HG02943 (cell line): Measurements from ENCODE around the gene ITSN2.

ENCODE experiments used
- ATAC-seq: cut with Tn5 transposase; IDR thresholded peaks from one replicate; pipeline ENCODE4 v1.9.1; 2021; ENCODE audit warnings: mild to moderate bottlenecking, low read depth, moderate library complexity; ENCODE audit not compliant: unreplicated experiment

The ITSN2 gene

GRCh38 chr2:24274809-24275208 lies 85.5 kb downstream of the ITSN2 start:
- ATAC-seq = no peak

- ATAC-seq = no peak
Measured at GRCh38 chr2:24273598-24273997, 86.7 kb downstream of the ITSN2 start.

DNA sequence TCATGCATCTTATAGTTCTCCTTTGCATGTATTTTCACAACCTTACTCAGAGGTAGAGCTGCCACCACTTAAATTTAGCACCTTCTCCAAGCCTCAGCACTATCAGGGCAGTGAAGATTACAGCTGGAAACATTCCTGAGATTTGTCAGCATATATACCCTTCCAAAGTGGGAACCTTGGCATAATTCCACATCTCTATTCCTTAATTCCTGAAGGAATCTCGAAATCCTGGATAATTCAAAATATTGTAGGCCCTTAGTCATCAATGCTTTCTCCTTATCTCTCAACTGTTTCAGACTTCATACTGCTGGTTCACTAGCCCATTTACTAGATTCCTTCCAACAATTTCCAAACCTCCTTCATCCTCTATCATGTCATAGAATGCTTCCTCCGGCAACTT lies 87.4 kb downstream of the ITSN2 start:
- no peak for ATAC-seq

GRCh38 chr2:24272161-24272802 lies 88.1 kb downstream of the ITSN2 start:
- no peak for ATAC-seq

DNA sequence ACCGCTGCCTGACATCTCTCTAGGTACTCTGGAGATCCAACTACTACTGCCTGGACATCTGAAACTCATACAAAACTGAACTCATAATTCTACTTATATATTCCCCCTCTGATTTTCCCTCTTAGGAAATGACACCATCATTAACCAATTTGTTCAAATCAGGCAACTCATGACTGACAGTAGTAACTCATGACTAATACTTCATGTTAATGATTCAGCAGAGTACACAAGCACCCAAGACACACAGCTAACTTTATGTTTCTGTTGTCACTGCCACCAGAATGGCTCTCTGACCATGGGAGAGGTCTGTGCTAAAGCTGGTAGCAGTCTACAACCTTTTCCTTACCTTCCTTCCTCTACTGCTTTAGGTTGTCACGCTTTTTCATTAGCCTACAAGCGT lies 91.1 kb downstream of the ITSN2 start:
- ATAC-seq = no peak

GRCh38 chr2:24265212-24265611 lies 95.1 kb downstream of the ITSN2 start:
- no peak for ATAC-seq

DNA sequence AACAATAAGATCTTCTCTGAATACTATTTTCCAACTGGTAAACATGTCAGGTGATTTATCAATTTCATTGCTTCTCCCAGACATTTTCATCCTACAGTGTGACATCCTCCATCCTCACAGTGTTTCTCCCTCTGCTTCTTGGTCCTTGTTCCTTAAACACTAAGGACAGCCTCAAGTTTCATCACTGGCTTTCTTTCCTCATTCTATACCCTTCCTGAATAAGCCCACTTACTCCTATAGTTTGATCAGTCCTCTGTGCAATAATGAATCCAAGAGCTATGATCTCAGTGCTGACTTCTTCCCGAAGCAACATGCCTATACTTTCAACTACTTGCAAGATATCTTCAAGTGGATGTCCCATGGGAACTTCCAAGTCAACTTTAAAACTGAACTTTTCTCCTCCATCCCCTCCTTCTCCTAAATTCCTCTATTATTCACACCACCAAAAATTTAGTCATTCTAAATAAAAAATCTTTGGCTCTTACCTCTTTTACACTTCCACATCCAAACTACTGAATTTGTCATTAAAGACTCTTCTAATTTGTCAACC lies 97.8 kb downstream of the ITSN2 start:
- no peak for ATAC-seq

DNA sequence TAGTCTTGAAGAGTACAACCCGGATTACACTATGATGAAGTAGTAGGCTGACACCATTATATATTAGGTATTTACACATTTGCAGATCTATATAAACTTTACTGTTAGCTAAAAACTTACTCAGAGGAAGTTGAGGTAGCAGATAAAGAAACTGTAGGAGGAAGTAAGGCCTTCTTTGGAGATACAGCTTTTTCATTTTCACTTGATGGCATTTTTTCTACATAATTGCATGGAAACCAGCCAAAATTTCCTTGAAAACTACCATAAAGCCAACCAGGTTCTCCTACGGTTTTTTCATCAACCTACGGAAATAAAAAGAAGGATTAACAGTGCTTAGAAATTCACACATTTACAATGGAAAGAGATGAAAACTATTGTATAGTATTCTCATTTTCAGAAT lies 98.9 kb downstream of the ITSN2 start:
- ATAC-seq = no peak

DNA sequence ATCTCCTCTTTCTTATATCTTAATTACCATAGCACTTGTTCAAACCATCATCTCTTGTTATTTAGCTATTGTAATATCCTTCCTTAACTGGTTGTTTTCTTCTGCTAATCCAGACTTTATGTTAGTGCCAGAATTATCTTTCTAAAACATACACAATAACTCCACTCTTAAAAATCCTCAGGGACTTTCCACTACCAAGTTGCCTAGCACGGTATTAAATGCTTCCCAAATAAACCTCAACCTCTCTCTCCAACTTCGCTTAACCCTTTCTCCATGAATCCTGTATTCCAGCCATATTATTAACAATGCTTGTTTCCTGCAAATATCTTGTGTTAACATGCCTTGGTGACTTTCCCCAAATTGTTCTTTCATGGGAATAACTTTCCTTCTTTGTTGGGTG lies 101.0 kb downstream of the ITSN2 start:
- ATAC-seq = no peak

GRCh38 chr2:24258718-24259117 lies 101.6 kb downstream of the ITSN2 start:
- ATAC-seq = no peak

DNA sequence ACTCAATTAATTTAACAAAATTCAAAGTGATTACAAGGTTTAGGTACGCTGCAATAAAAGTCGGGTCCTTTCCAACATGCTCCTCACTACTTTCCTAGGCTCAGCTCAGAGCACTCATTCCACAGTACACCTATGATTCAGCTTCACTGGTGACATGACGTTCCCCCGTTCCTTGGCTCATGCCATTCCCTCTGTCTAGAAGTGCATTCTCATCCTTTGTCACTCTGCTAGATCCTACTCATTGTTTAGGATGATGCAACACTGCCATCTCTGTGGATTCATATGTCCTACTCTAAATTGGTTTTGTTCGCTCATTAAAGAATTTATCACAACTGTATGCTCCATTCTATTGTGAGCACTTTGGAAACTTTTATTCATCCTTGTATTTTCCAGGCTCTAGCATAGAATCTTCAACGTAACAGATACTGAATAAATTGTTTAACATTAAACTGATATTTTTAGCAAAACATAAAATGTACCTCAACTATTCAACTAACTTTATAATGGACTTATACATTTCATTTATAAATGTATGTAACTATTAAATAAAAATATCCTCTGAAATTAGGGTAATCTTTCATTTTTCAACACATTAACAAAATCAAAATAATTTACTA lies 106.9 kb downstream of the ITSN2 start:
- ATAC-seq = no peak

GRCh38 chr2:24247592-24247991 lies 112.7 kb downstream of the ITSN2 start:
- no peak for ATAC-seq

DNA sequence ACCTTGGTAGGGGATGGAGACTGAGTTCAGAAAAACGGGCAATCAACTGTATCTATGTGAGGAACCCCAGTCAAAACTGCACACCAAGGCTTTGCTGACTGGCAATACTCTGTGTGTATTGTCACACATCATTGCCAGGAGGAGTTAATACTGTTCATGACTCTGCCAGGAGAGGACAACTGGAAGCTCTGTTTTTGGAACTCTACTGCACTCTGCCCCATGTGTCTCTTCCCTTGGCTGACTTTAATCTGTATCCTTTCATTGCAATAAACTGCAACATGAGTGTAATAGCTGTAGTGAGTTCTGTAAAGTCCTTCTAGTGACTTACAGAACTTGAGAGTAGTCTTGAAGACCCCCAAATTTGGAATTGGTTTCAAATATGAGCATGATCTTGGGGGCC lies 113.2 kb downstream of the ITSN2 start:
- no peak for ATAC-seq

- ATAC-seq = no peak
Measured at GRCh38 chr2:24245986-24246776, 114.2 kb downstream of the ITSN2 start.

- no peak for ATAC-seq
Measured at GRCh38 chr2:24241528-24241927, 118.8 kb downstream of the ITSN2 start.

- no peak for ATAC-seq
Measured at GRCh38 chr2:24239553-24239952, 120.8 kb downstream of the ITSN2 start.

GRCh38 chr2:24238158-24238557 lies 122.2 kb downstream of the ITSN2 start:
- no peak for ATAC-seq

DNA sequence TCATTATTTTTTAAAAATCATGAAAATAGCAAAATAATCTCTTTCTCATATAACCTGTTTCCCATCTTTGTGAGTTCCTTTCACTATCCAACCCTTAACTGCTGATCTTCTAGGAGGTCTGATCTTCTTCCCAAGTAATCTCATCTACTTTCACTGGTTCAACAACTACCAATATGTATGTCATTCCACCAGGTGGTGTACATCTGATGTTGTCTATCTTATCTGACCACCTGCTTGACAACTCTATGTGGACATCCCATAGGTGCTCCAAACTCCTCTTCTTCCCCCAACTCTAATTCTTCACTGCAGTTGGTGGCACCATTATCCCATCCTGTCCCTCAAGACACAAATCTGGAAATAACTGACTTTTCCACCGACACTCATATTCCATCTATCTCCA lies 123.0 kb downstream of the ITSN2 start:
- ATAC-seq = no peak

- no peak for ATAC-seq
Measured at GRCh38 chr2:24233321-24233720, 127.0 kb downstream of the ITSN2 start.

GRCh38 chr2:24231461-24231881 lies 128.9 kb downstream of the ITSN2 start:
- no peak for ATAC-seq

- ATAC-seq = no peak
Measured at GRCh38 chr2:24228470-24228869, 131.9 kb downstream of the ITSN2 start.
